Measurements from ENCODE around the gene TIAL1. TPM values are rescaled to one million over a fixed set of nuclear protein-coding genes. Genes with fewer than 3 reads are reported as not detected.

The TIAL1 gene
- total and polyA plus RNA-seq, 7 donors = 29.4 to 132 (median 68.3) TPM

DNA sequence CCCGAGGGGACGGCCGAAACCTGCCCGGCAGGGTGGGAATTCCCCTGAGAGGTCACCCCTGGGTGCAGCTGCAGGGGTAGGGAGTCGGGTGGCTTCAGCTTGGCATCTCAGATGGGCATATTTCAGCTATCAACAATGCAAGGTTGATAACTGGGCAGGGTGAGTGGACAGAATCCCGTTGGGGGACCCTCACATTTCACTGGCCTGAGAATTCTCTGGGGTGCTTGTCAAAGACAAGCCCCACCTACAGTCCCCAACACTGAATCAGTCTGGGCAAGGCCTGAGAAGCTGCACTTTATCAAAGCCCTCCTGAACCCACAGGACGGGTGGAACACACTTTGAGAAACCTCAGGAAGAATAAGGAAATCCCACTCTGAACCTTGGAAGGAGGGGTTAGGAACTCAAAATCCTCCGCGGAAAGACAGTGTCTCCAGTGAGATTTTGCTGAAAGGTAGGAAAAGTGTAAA is 57.4 kb downstream of the TIAL1 start:
- intact Hi-C loops (cut with DNase I) = no loop called here

GRCh38 chr10:119538632-119539358 is 58.0 kb downstream of the TIAL1 start:
- Histone ChIP-seq H3K27ac (peak overlapping the region in 3 of 4 donors; percentile 83 to 97 (median 95)), H3K27me3 (no peaks in the 10 kb centered on the region), H3K4me3 (peak overlapping the region in 3 of 4 donors; percentile 14 to 15 (median 14)), H3K36me3 (no peaks in the 10 kb centered on the region), H3K4me1 (peaks cover 0 to 85% (median 75%) of the 10 kb centered on the region in 4 donors), H3K9me3 (no peaks in the 10 kb centered on the region)
- WGBS, 2 donors = 41 to 46% methylated on average over 9 of the region's 9 CpGs
- TF ChIP-seq CTCF (IDR thresholded peaks at IDR 0.05) (no peak), POLR2AphosphoS5 (IDR thresholded peaks at IDR 0.05) (peak in 2 of 4 donors; percentile 37 to 52)
- intact Hi-C loops (cut with DNase I) = no loop called here
- DNase-seq = peak; percentile 62

More for the DNA sequence above, 57.4 kb downstream of the TIAL1 start:
- peaks cover 0 to 87% (median 77%) of the 10 kb centered on the region in 4 donors for H3K4me1 ChIP-seq
- peak; percentile 55 for DNase-seq
- peak overlapping the region in 3 of 4 donors; percentile 83 to 97 (median 95) for H3K27ac ChIP-seq
- H3K27me3 ChIP-seq = no peaks in the 10 kb centered on the region
- H3K4me3 ChIP-seq = peak overlapping the region in 3 of 4 donors; percentile 14 to 15 (median 14)
- TF ChIP-seq EP300 (IDR thresholded peaks at IDR 0.05) = no peak
- TF ChIP-seq CTCF (IDR thresholded peaks at IDR 0.05) = no peak
- TF ChIP-seq POLR2A (IDR thresholded peaks at IDR 0.05) = no peak
- no peak for TF ChIP-seq POLR2AphosphoS5 (IDR thresholded peaks at IDR 0.05)
- no peaks in the 10 kb centered on the region for H3K9me3 ChIP-seq
- 16 to 50% methylated on average over 9 of the region's 9 CpGs for WGBS, 2 donors
- no peaks in the 10 kb centered on the region for H3K36me3 ChIP-seq

- 66 to 72% methylated on average over 5 of the region's 5 CpGs for WGBS, 2 donors
- Histone ChIP-seq H3K4me1 (peaks cover 0 to 85% (median 75%) of the 10 kb centered on the region in 4 donors), H3K27ac (peak overlapping the region; percentile 36 to 97 (median 89)), H3K9me3 (no peaks in the 10 kb centered on the region), H3K27me3 (no peaks in the 10 kb centered on the region), H3K4me3 (peak overlapping the region in 1 of 4 donors; percentile 14), H3K36me3 (no peaks in the 10 kb centered on the region)
- TF ChIP-seq POLR2A (IDR thresholded peaks at IDR 0.05) (no peak), EP300 (IDR thresholded peaks at IDR 0.05) (no peak), CTCF (IDR thresholded peaks at IDR 0.05) (no peak), POLR2AphosphoS5 (IDR thresholded peaks at IDR 0.05) (no peak)
- peak; percentile 47 for DNase-seq
- intact Hi-C loops (cut with DNase I) = no loop called here
Measured at GRCh38 chr10:119537953-119538630, 58.7 kb downstream of the TIAL1 start.

DNA sequence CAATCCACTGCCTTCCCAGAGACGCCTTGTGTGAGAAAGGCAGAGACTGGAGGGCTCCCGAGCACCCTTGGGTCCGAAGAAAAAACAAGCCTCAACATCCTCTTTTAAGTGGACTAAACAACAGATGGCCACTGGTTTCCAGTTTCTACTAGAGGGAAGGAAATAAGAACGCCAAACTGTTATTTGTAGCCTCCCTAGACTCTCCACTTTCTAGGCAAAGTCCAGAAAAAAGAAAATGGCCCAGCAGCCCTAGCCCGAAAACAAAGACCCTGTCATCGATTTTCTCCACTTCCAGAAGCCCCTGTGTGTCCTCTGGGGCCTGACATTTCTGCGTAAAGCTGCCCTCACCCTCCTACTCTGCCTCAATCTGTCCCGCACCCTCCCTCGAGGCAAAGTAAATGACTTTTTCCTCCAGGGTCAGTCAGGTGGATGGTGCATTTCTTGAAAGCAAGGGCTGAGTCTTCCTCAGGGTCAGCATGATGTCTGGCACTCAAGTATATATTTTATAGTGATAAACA is 60.2 kb downstream of the TIAL1 start:
- H3K4me3 ChIP-seq = no peak overlapping the region
- H3K27me3 ChIP-seq = no peaks in the 10 kb centered on the region
- TF ChIP-seq EP300 (IDR thresholded peaks at IDR 0.05) (no peak), POLR2A (IDR thresholded peaks at IDR 0.05) (no peak)
- 80 to 84% methylated on average over 9 of the region's 9 CpGs for WGBS, 2 donors
- H3K36me3 ChIP-seq = no peaks in the 10 kb centered on the region
- no peaks in the 10 kb centered on the region for H3K9me3 ChIP-seq
- H3K4me1 ChIP-seq = peaks cover 0 to 95% (median 90%) of the 10 kb centered on the region in 4 donors
- intact Hi-C loops (cut with DNase I) = no loop called here
- DNase-seq = peak; percentile 15
- H3K27ac ChIP-seq = peak overlapping the region; percentile 0 to 97 (median 89)
